ENCODE results near the gene GGTA1.

Gene GGTA1

DNA sequence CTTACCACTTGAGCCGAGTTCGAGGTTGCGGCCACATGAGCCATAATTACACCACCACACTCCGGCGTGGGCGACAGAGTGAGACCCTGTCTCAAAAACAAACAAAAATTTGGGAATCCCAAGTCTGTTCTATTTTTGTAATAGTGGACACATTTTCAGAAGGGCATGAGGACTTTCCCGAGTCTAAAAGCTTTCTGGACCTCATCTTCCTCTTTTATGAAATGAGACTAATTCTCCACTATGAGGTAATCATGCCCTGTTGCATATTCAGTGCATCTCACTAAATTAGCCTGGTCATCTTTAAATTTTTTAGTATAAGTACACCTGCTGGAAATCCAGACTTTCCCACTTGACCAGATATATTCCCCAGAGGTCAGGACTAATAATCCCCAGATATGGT lies 55.7 kb downstream of the GGTA1 start:
- no peaks in the 10 kb centered on the region for H3K79me2 ChIP-seq (ENCODE audit: insufficient read depth, low read length)
- H3K4me2 ChIP-seq (ENCODE audit: low read depth, low read length, poor library complexity, severe bottlenecking): no peak overlapping the region
- no peaks in the 10 kb centered on the region for H3K9me2 ChIP-seq (replicated peaks; ENCODE audit: insufficient read depth, low read length)
- H3K27ac ChIP-seq (ENCODE audit: low read depth, low read length): no peak overlapping the region
- H3F3A ChIP-seq (ENCODE audit: insufficient read depth): no peaks in the 10 kb centered on the region
- TF ChIP-seq CTCF (IDR thresholded peaks at IDR 0.05; ENCODE audit: insufficient read depth, low read length, poor library complexity, severe bottlenecking) (no peak), EZH2phosphoT487 (conservative IDR thresholded peaks at IDR 0.05; ENCODE audit: low read length) (no peak)
- no peaks in the 10 kb centered on the region for H3K9me3 ChIP-seq (ENCODE audit: insufficient read depth, low read length)
- no peak overlapping the region for H3K4me3 ChIP-seq (ENCODE audit: insufficient read depth, low read length, poor library complexity, severe bottlenecking)
- H3K9ac ChIP-seq (ENCODE audit: low read length): no peak overlapping the region
- H3K27me3 ChIP-seq (ENCODE audit: low read length): no peaks in the 10 kb centered on the region
- no peak overlapping the region for H2AFZ ChIP-seq (ENCODE audit: low read depth, low read length, severe bottlenecking)
- H4K20me1 ChIP-seq (ENCODE audit: low read depth, low read length): no peaks in the 10 kb centered on the region
- no peaks in the 10 kb centered on the region for H3K36me3 ChIP-seq (ENCODE audit: low read length)

DNA sequence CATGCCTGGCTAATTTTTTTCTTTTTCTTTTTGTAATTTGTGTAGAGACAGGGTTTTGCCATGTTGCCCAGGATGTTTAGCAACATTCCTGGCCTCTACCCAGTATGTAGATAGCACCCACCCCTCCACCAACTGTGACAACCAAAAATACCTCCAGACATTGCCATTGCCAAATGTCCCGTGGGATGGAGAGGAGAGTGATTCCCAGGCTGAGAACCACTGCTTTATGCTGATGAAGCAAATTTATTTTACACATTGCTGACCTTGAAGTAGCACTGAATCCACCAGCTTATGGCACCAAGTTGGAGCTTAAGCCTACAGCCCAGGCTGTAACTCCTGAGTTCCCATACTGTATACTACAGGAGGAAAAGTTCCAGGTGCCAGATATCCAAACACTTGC lies 58.5 kb downstream of the GGTA1 start:
- no peak overlapping the region for H3K4me2 ChIP-seq (ENCODE audit: low read depth, low read length, poor library complexity, severe bottlenecking)
- no peaks in the 10 kb centered on the region for H3K36me3 ChIP-seq (ENCODE audit: low read length)
- H3K9me2 ChIP-seq (replicated peaks; ENCODE audit: insufficient read depth, low read length): no peaks in the 10 kb centered on the region
- TF ChIP-seq EZH2phosphoT487 (conservative IDR thresholded peaks at IDR 0.05; ENCODE audit: low read length) (no peak), CTCF (IDR thresholded peaks at IDR 0.05; ENCODE audit: insufficient read depth, low read length, poor library complexity, severe bottlenecking) (no peak)
- no peak overlapping the region for H3K4me3 ChIP-seq (ENCODE audit: insufficient read depth, low read length, poor library complexity, severe bottlenecking)
- H2AFZ ChIP-seq (ENCODE audit: low read depth, low read length, severe bottlenecking): no peak overlapping the region
- H3K9ac ChIP-seq (ENCODE audit: low read length): no peak overlapping the region
- H3K9me3 ChIP-seq (ENCODE audit: insufficient read depth, low read length): no peaks in the 10 kb centered on the region
- no peaks in the 10 kb centered on the region for H3K27me3 ChIP-seq (ENCODE audit: low read length)
- H3K79me2 ChIP-seq (ENCODE audit: insufficient read depth, low read length): no peaks in the 10 kb centered on the region
- H3F3A ChIP-seq (ENCODE audit: insufficient read depth): no peaks in the 10 kb centered on the region
- no peak overlapping the region for H3K27ac ChIP-seq (ENCODE audit: low read depth, low read length)
- H4K20me1 ChIP-seq (ENCODE audit: low read depth, low read length): no peaks in the 10 kb centered on the region

DNA sequence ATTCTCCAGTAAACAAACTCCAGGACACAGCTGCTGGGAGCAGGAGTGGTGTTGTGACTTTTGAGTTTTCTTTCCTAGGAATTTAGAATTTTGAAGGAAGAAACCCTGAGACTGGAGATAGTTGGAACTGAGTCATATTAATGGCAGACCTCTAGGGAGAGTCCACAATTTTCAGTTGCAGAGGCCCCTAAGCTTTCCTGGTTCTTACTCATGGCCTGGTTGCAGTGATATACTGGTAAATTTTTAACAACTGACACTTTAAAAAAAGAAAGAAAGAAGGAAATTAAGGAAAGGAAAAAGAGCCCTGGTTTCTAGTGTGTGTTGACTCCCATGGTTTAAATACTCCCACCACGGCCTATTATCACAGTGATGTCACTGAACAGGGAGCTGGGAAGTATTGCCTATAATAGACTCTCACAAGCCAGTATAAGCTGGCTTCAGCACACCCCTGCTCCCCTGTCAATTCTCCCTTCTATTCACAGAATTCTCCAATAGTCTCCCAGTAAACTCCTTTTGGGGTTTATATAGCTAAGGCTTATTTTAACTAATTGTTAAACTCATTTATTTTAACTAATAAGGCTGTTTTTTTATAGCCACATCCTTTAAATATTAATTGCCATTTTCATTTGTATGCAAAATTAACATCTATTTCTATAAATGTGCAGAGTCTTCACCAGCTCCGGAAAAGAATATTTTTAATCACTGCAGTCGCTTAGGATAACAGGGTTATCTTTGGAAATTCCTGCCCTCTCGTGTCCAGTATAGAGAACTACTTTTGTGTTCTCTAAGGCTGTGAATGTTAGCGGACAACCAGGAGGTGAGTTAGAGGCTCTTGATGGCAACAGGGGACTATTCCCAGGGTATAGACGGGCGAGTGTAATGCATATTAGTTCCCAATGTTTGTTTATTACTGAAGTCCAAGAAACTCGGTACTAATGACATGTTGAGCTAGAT lies 59.7 kb downstream of the GGTA1 start:
- no peak for TF ChIP-seq CTCF (IDR thresholded peaks at IDR 0.05; ENCODE audit: insufficient read depth, low read length, poor library complexity, severe bottlenecking)
- TF ChIP-seq EZH2phosphoT487 (conservative IDR thresholded peaks at IDR 0.05; ENCODE audit: low read length): no peak
- no peak overlapping the region for H2AFZ ChIP-seq (ENCODE audit: low read depth, low read length, severe bottlenecking)
- H3K4me2 ChIP-seq (ENCODE audit: low read depth, low read length, poor library complexity, severe bottlenecking): no peak overlapping the region
- no peak overlapping the region for H3K27ac ChIP-seq (ENCODE audit: low read depth, low read length)
- H4K20me1 ChIP-seq (ENCODE audit: low read depth, low read length): no peaks in the 10 kb centered on the region
- H3K36me3 ChIP-seq (ENCODE audit: low read length): no peaks in the 10 kb centered on the region
- H3K9me3 ChIP-seq (ENCODE audit: insufficient read depth, low read length): no peaks in the 10 kb centered on the region
- no peaks in the 10 kb centered on the region for H3K79me2 ChIP-seq (ENCODE audit: insufficient read depth, low read length)
- H3K9me2 ChIP-seq (replicated peaks; ENCODE audit: insufficient read depth, low read length): no peaks in the 10 kb centered on the region
- no peaks in the 10 kb centered on the region for H3F3A ChIP-seq (ENCODE audit: insufficient read depth)
- H3K27me3 ChIP-seq (ENCODE audit: low read length): no peaks in the 10 kb centered on the region
- H3K4me3 ChIP-seq (ENCODE audit: insufficient read depth, low read length, poor library complexity, severe bottlenecking): no peak overlapping the region
- no peak overlapping the region for H3K9ac ChIP-seq (ENCODE audit: low read length)
